WTC11 (cell line): ENCODE data around the gene POLR3G. TPM values are rescaled to one million over a fixed set of nuclear protein-coding genes. Genes with fewer than 3 reads are reported as not detected.

Experiments used
- ATAC-seq: fragments of 200-7000 bp; cut with Tn5 transposase; 2 replicates; pipeline ENCODE4 v1.10.0; 2021; ENCODE audit warnings: mild to moderate bottlenecking, moderate library complexity
- CTCF ChIA-PET: fragments of 300-600 bp; sonication (Branson Sonifier 250); formaldehyde crosslinking; loops from one replicate; lab custom pipeline; 2021; ENCODE audit warnings: antibody characterized with exemption; lab: Charles Lee
- POLR2A ChIA-PET: fragments of 350-600 bp; sonication (Branson Sonifier 250); formaldehyde crosslinking; loops from one replicate; lab custom pipeline; 2021; ENCODE audit warnings: antibody characterized with exemption; lab: Charles Lee
- DNase-seq: peaks from one replicate; pipeline ENCODE4 v3.0.0; 2021; ENCODE audit warnings: low spot score
- H3K27ac Mint-ChIP-seq: 2 replicates; pipeline ENCODE4 v1.8.0; 2021; ENCODE audit warnings: mixed read lengths
- H3K27me3 Mint-ChIP-seq: 2 replicates; pipeline ENCODE4 v1.8.0; 2021; ENCODE audit warnings: low read depth, mild to moderate bottlenecking, moderate library complexity, mixed read lengths
- H3K36me3 Mint-ChIP-seq: 2 replicates; pipeline ENCODE4 v1.8.0; 2021; ENCODE audit warnings: mixed read lengths
- H3K4me1 Mint-ChIP-seq: 2 replicates; pipeline ENCODE4 v1.8.0; 2022; ENCODE audit warnings: mixed read lengths
- H3K4me3 Mint-ChIP-seq: 2 replicates; pipeline ENCODE4 v1.8.0; 2021; ENCODE audit warnings: mild to moderate bottlenecking, moderate library complexity, mixed read lengths
- H3K9me3 Mint-ChIP-seq: 2 replicates; pipeline ENCODE4 v1.8.0; 2021; ENCODE audit warnings: mixed read lengths
- CDX4 ChIP-seq: fragments of 250-450 bp; sonication (Bioruptor Pico); IDR thresholded peaks from 2 replicates; pipeline ENCODE4 v1.9.0; 2021; ENCODE audit warnings: moderate library complexity, mild to moderate bottlenecking, inconsistent platforms, borderline replicate concordance
- CTCF ChIP-seq: fragments of 200-600 bp; IDR thresholded peaks from 2 replicates; pipeline ENCODE4 v1.8.0; 2022; ENCODE audit warnings: antibody characterized with exemption
- E2F4 ChIP-seq: sonication (generic); formaldehyde crosslinking; IDR thresholded peaks from 2 replicates; pipeline ENCODE4 v1.8.1; 2022; ENCODE audit warnings: low read depth, mild to moderate bottlenecking, moderate library complexity, missing genetic modification reagents, borderline replicate concordance
- E2F5 ChIP-seq: sonication (generic); formaldehyde crosslinking; IDR thresholded peaks from 2 replicates; pipeline ENCODE4 v1.8.1; 2022; ENCODE audit warnings: mild to moderate bottlenecking, moderate library complexity, missing genetic modification reagents
- ERG ChIP-seq: fragments of 250-450 bp; sonication (Bioruptor Pico); IDR thresholded peaks from 2 replicates; pipeline ENCODE4 v1.8.0; 2021; ENCODE audit warnings: mild to moderate bottlenecking
- ESRRA ChIP-seq: sonication (generic); formaldehyde crosslinking; IDR thresholded peaks from 2 replicates; pipeline ENCODE4 v1.8.1; 2022; ENCODE audit warnings: mild to moderate bottlenecking, missing genetic modification reagents, borderline replicate concordance
- ETV6 ChIP-seq: sonication (generic); formaldehyde crosslinking; IDR thresholded peaks from 2 replicates; pipeline ENCODE4 v1.8.1; 2022; ENCODE audit warnings: mild to moderate bottlenecking, missing genetic modification reagents
- FOXK1 ChIP-seq: sonication (generic); formaldehyde crosslinking; IDR thresholded peaks from 2 replicates; pipeline ENCODE4 v1.8.0; 2022; ENCODE audit warnings: mild to moderate bottlenecking, moderate library complexity, missing genetic modification reagents
- MLX ChIP-seq: sonication (generic); formaldehyde crosslinking; IDR thresholded peaks from 2 replicates; pipeline ENCODE4 v1.8.1; 2023; ENCODE audit warnings: mild to moderate bottlenecking, missing genetic modification reagents, moderate library complexity
- PRDM15 ChIP-seq: sonication (generic); formaldehyde crosslinking; IDR thresholded peaks from 2 replicates; pipeline ENCODE4 v1.8.0; 2022; ENCODE audit warnings: missing genetic modification reagents
- RELA ChIP-seq: sonication (generic); formaldehyde crosslinking; IDR thresholded peaks from 2 replicates; pipeline ENCODE4 v1.8.1; 2022; ENCODE audit warnings: missing genetic modification reagents, mild to moderate bottlenecking, borderline replicate concordance
- SMAD3 ChIP-seq: sonication (generic); formaldehyde crosslinking; IDR thresholded peaks from 2 replicates; pipeline ENCODE4 v1.8.0; 2022; ENCODE audit warnings: missing genetic modification reagents, mild to moderate bottlenecking, borderline replicate concordance
- TEAD1 ChIP-seq: sonication (generic); formaldehyde crosslinking; IDR thresholded peaks from 2 replicates; pipeline ENCODE4 v1.8.0; 2022; ENCODE audit warnings: mild to moderate bottlenecking, missing genetic modification reagents
- TP53 ChIP-seq: sonication (generic); formaldehyde crosslinking; IDR thresholded peaks from 2 replicates; pipeline ENCODE4 v1.8.1; 2023; ENCODE audit warnings: mild to moderate bottlenecking, missing genetic modification reagents
- ZNF138 ChIP-seq: sonication (generic); formaldehyde crosslinking; conservative IDR thresholded peaks from 2 replicates; pipeline ENCODE4 v1.8.1; 2022; ENCODE audit warnings: mild to moderate bottlenecking, moderate library complexity, missing genetic modification reagents
- ZNF281 ChIP-seq: sonication (generic); formaldehyde crosslinking; IDR thresholded peaks from 2 replicates; pipeline ENCODE4 v1.8.0; 2023; ENCODE audit warnings: mild to moderate bottlenecking, missing genetic modification reagents
- total RNA-seq: library from RNA; stranded (reverse); gene quantifications from 3 replicates; pipeline ENCODE4 v1.2.3, GENCODE V29; 2021

The POLR3G gene
- total RNA-seq, 1 experiment from 2014 or later: 95.4 TPM

GRCh38 chr5:90472783-90473395 is 1.8 kb upstream of the POLR3G start:
- Mint-ChIP-seq H3K27ac (peak overlapping the region; percentile 90), H3K9me3 (peaks cover 6% of the 10 kb centered on the region; the same call in 1 of the 2 replicates), H3K36me3 (peaks cover 6% of the 10 kb centered on the region), H3K4me3 (peak overlapping the region; percentile 81), H3K4me1 (peaks cover 33% of the 10 kb centered on the region), H3K27me3 (no peaks in the 10 kb centered on the region)
- TF ChIP-seq TP53 (CRISPR knock-in tag): no peak; the same call in 1 of the 2 replicates
- TF ChIP-seq FOXK1: no peak
- CTCF ChIA-PET: interaction anchor here (1.1 kb wide), 1 partner anchor 33 kb away, joined by 3 read pairs; no protein-coding TSS in a partner anchor
- ATAC-seq (peak; percentile 0; the same call in 1 of the 2 replicates), DNase-seq (no peak)
- POLR2A ChIA-PET: interaction anchor here (1.2 to 1.4 kb wide), 2 partner anchors 63 to 908 kb away, joined by 4 to 5 read pairs; partner anchors contain the start of gene CETN3

- H3K4me3 Mint-ChIP-seq: peak overlapping the region; percentile 81
- H3K27me3 Mint-ChIP-seq: no peaks in the 10 kb centered on the region
- H3K9me3 Mint-ChIP-seq: no peaks in the 10 kb centered on the region
- peak; percentile 11 for ATAC-seq
- POLR2A ChIA-PET: interaction anchor here (1.1 to 1.6 kb wide), 6 partner anchors 9 to 909 kb away, joined by 3 to 10 read pairs (median 4); partner anchors contain the start of genes ARRDC3 and CETN3
- H3K4me1 Mint-ChIP-seq: peaks cover 40% of the 10 kb centered on the region
- CTCF ChIA-PET: interaction anchor here (0.6 to 1.6 kb wide), 5 partner anchors 8 to 130 kb away, joined by 3 to 4 read pairs (median 3); no protein-coding TSS in a partner anchor
- peak overlapping the region; percentile 90 for H3K27ac Mint-ChIP-seq
- H3K36me3 Mint-ChIP-seq: no peaks in the 10 kb centered on the region; the same call in 1 of the 2 replicates
- DNase-seq: peak; percentile 62
- TF ChIP-seq ESRRA (0 out of 2 replicates have a peak, but pooled peaks have one; percentile 55), SMAD3 (CRISPR knock-in tag) (no peak), CTCF (no peak), MLX (no peak), ETV6 (CRISPR knock-in tag) (no peak), E2F5 (peak; percentile 21; the same call in 1 of the 2 replicates), PRDM15 (CRISPR knock-in tag) (0 out of 2 replicates have a peak, but pooled peaks have one; percentile 12), ZNF281 (0 out of 2 replicates have a peak, but pooled peaks have one; percentile 29), RELA (CRISPR knock-in tag) (peak; percentile 65; the same call in 1 of the 2 replicates), ERG (no peak), TEAD1 (0 out of 2 replicates have a peak, but pooled peaks have one; percentile 15), ZNF138 (CRISPR knock-in tag) (0 out of 2 replicates have a peak, but pooled peaks have one; percentile 77), FOXK1 (no peak), E2F4 (CRISPR knock-in tag) (0 out of 2 replicates have a peak, but pooled peaks have one; percentile 63), CDX4 (CRISPR knock-in tag) (no peak)
Measured at GRCh38 chr5:90473396-90474234, 1.0 kb upstream of the POLR3G start.
